ENCODE measurements around the gene LRIT3.

The LRIT3 gene

GRCh38 chr4:109890076-109890475 lies 42.2 kb downstream of the LRIT3 start:
- DNase-seq (ENCODE audit: low read depth in 1 of 2, low spot score in 1 of 2), result no peak

- DNase-seq (ENCODE audit: low read depth in 1 of 2, low spot score in 1 of 2), result no peak
These were observed 54.8 kb downstream of the LRIT3 start for GRCh38 chr4:109902559-109903251.

GRCh38 chr4:109908731-109909130 lies 60.8 kb downstream of the LRIT3 start:
- DNase-seq (ENCODE audit: low read depth in 1 of 2, low spot score in 1 of 2), result no peak

- no peak for DNase-seq (ENCODE audit: low read depth in 1 of 2, low spot score in 1 of 2)
These were observed 62.3 kb downstream of the LRIT3 start for GRCh38 chr4:109910256-109910655.

- DNase-seq (ENCODE audit: low read depth in 1 of 2, low spot score in 1 of 2), result no peak
These were observed 65.0 kb downstream of the LRIT3 start, which contains the start of gene EGF for GRCh38 chr4:109912706-109913595. Gene EGF, plus strand, starts transcription at chr4:109912883. Its CDS starts 453 bp downstream, at chr4:109913336.

- no peak for DNase-seq (ENCODE audit: low read depth in 1 of 2, low spot score in 1 of 2)
These were observed 65.8 kb downstream of the LRIT3 start for GRCh38 chr4:109913596-109914241.

- no peak for DNase-seq (ENCODE audit: low read depth in 1 of 2, low spot score in 1 of 2)
These were observed 66.4 kb downstream of the LRIT3 start for GRCh38 chr4:109914322-109914721.

GRCh38 chr4:109915385-109916026 lies 67.6 kb downstream of the LRIT3 start:
- DNase-seq (ENCODE audit: low read depth in 1 of 2, low spot score in 1 of 2), result no peak

- no peak for DNase-seq (ENCODE audit: low read depth in 1 of 2, low spot score in 1 of 2)
These were observed 68.1 kb downstream of the LRIT3 start for GRCh38 chr4:109916027-109916409.

- no peak for DNase-seq (ENCODE audit: low read depth in 1 of 2, low spot score in 1 of 2)
These were observed 73.5 kb downstream of the LRIT3 start for GRCh38 chr4:109921384-109921808.
